ENCODE measurements around the gene IPCEF1. TPM values are rescaled to one million over a fixed set of nuclear protein-coding genes. Genes with fewer than 3 reads are reported as not detected.

IPCEF1 gene
- total RNA-seq, 1 experiment from 2014 or later: 0.48 TPM

- no peak overlapping the region for H3K9ac ChIP-seq (ENCODE audit: extremely low read depth, insufficient read length, low read length)
- H2BK5ac ChIP-seq (ENCODE audit: insufficient read length, low read length): no peak overlapping the region
- H3K4me2 ChIP-seq (ENCODE audit: insufficient read depth, insufficient read length, low read length): no peak overlapping the region
- H2AFZ ChIP-seq (ENCODE audit: low read length): no peak overlapping the region
- H3K56ac ChIP-seq (ENCODE audit: insufficient read length, low read depth, low read length): no peak overlapping the region
- Mint-ChIP-seq H3K27me3 (ENCODE audit: low read depth) (peaks cover 4% of the 10 kb centered on the region; the same call in 1 of the 2 replicates), H3K36me3 (ENCODE audit: insufficient read depth in 1 of 3, low read depth in 3 of 3) (no peaks in the 10 kb centered on the region; a peak in 1 of 7 replicates), H3K4me3 (no peak overlapping the region), H3K4me1 (peaks cover 6 to 13% of the 10 kb centered on the region in 2 experiments), H3K27ac (no peak overlapping the region), H3K9me3 (peaks cover 0 to 3% of the 10 kb centered on the region in 2 experiments; a peak in 1 of 5 replicates)
- H3K27ac ChIP-seq (ENCODE audit: insufficient read length, low read depth, low read length): no peak overlapping the region
- H2BK120ac ChIP-seq (ENCODE audit: low read depth, low read length, poor library complexity, severe bottlenecking): no peak overlapping the region
- peaks cover 4% of the 10 kb centered on the region; the same call in 1 of the 2 replicates for H3K4me1 ChIP-seq (ENCODE audit: insufficient read depth, low read length)
- TF ChIP-seq CTCF (conservative IDR thresholded peaks at IDR 0.05): no peak
- no peaks in the 10 kb centered on the region for H4K20me1 ChIP-seq (ENCODE audit: control insufficient read depth, insufficient read depth, insufficient read length)
- H3T11ph ChIP-seq (ENCODE audit: low read length): no peak overlapping the region
- no peak overlapping the region for H2BK12ac ChIP-seq (ENCODE audit: insufficient read length, low read depth, low read length)
- H2BK20ac ChIP-seq (ENCODE audit: low read depth, low read length, poor library complexity, severe bottlenecking): no peak overlapping the region
- H3K23ac ChIP-seq (ENCODE audit: insufficient read length, low read depth, low read length): no peak overlapping the region
- no peaks in the 10 kb centered on the region for H3K27me3 ChIP-seq (ENCODE audit: insufficient read depth, low read length)
- WGBS (ENCODE audit: extremely low coverage, insufficient read length, low lambda C conversion rate): no CpG with 5 or more reads among the region's 2 CpGs
- no peaks in the 10 kb centered on the region for H3K79me2 ChIP-seq (ENCODE audit: insufficient read depth, low read length)
- H2BK15ac ChIP-seq (ENCODE audit: low read depth, low read length): no peak overlapping the region
- H3K4ac ChIP-seq (ENCODE audit: low read depth, low read length): no peak overlapping the region
- H3K14ac ChIP-seq (ENCODE audit: insufficient read depth, low read length): no peak overlapping the region
- H3K79me1 ChIP-seq (ENCODE audit: insufficient read depth, low read depth, low read length, poor library complexity, severe bottlenecking): no peaks in the 10 kb centered on the region
- H2AK5ac ChIP-seq (ENCODE audit: insufficient read length, low read length): no peak overlapping the region
- H3K9me3 ChIP-seq (ENCODE audit: control insufficient read depth, low read depth, low read length): no peaks in the 10 kb centered on the region
- H3K23me2 ChIP-seq (ENCODE audit: insufficient read length, low read depth, low read length, poor library complexity, severe bottlenecking): no peaks in the 10 kb centered on the region
- no peak overlapping the region for H4K8ac ChIP-seq (replicated peaks; ENCODE audit: insufficient read length, low read depth, low read length)
- H4K5ac ChIP-seq (ENCODE audit: insufficient read length, low read depth, low read length): no peak overlapping the region
- no peak overlapping the region for H4K91ac ChIP-seq (ENCODE audit: insufficient read length, low read depth, low read length)
- no peak for DNase-seq
- no peak overlapping the region for H3K18ac ChIP-seq (ENCODE audit: insufficient read length, low read depth, low read length)
These were observed 27.6 kb upstream of the IPCEF1 start for GRCh38 chr6:154384191-154384590.

All from H9 (cell line).